Frontal cortex (tissue), 1 donor: Measurements from ENCODE around the gene PROX2. TPM values are rescaled to one million over a fixed set of nuclear protein-coding genes. Genes with fewer than 3 reads are reported as not detected.

Experiments used
- total RNA-seq: library from RNA; depleted of rRNA; stranded (reverse); fragments of >200 nt; gene quantifications from one replicate; pipeline ENCODE4 v1.2.3, GENCODE V29; 2014

Gene PROX2
- total RNA-seq, 1 donor from 2014 or later: not detected

Other genes with a start within 250 kb of the PROX2 start
- gene AREL1, start 163.1 kb downstream of the PROX2 start, total RNA-seq: 39.5 TPM
- gene FCF1, start 163.0 kb downstream of the PROX2 start, total RNA-seq: 21.2 TPM
- gene YLPM1, start 112.8 kb downstream of the PROX2 start, total RNA-seq: 62.0 TPM
- 28.5 TPM for gene DLST, start 5.8 kb upstream of the PROX2 start, total RNA-seq
- gene RPS6KL1, start 47.1 kb upstream of the PROX2 start, total RNA-seq: 23.6 TPM
- gene PGF, start 79.5 kb upstream of the PROX2 start, total RNA-seq: 2.9 TPM
- 26.5 TPM for gene EIF2B2, start 126.8 kb upstream of the PROX2 start, total RNA-seq
- gene MLH3, start 175.3 kb upstream of the PROX2 start, total RNA-seq: 79.1 TPM
- 17.9 TPM for gene ACYP1, start 187.9 kb upstream of the PROX2 start, total RNA-seq
- gene ZC2HC1C, start 193.5 kb upstream of the PROX2 start, total RNA-seq: 2.4 TPM